Karpas-422 (cell line): ENCODE data around the gene MCIDAS. TPM values are rescaled to one million over a fixed set of nuclear protein-coding genes. Genes with fewer than 3 reads are reported as not detected.
A peak's percentile ranks its signal among the peaks of the same experiment; 100 is the strongest.

Experiments
- DNase-seq: peaks from one replicate; pipeline ENCODE4 v3.0.0-alpha.2; 2015
- H2AFZ ChIP-seq: fragments of 200-600 bp; sonication (generic); 2 replicates; pipeline ENCODE4 v1.6.1; 2014; ENCODE audit warnings: antibody characterized with exemption, low read length, mixed read lengths
- H3K27ac ChIP-seq: fragments of 200-600 bp; sonication (generic); 2 replicates; pipeline ENCODE4 v1.5.1; 2014; ENCODE audit warnings: mild to moderate bottlenecking, low read length, moderate library complexity
- H3K27me3 ChIP-seq: fragments of 200-600 bp; sonication (generic); 2 replicates; pipeline ENCODE4 v1.6.1; 2014; ENCODE audit warnings: low read length, mixed read lengths
- H3K36me3 ChIP-seq: fragments of 200-600 bp; sonication (generic); 2 replicates; pipeline ENCODE4 v1.6.1; 2014; ENCODE audit warnings: low read length, mixed read lengths; ENCODE audit not compliant: insufficient read depth
- H3K4me1 ChIP-seq: fragments of 200-600 bp; sonication (generic); 2 replicates; pipeline ENCODE4 v1.6.1; 2014; ENCODE audit warnings: mild to moderate bottlenecking, low read length, mixed read lengths
- H3K4me2 ChIP-seq: fragments of 200-600 bp; sonication (generic); 2 replicates; pipeline ENCODE4 v1.6.1; 2014; ENCODE audit warnings: low read length, low read depth, mild to moderate bottlenecking; ENCODE audit not compliant: poor library complexity, severe bottlenecking
- H3K4me3 ChIP-seq: fragments of 200-600 bp; sonication (generic); 2 replicates; pipeline ENCODE4 v1.5.1; 2014; ENCODE audit warnings: mild to moderate bottlenecking, antibody characterized with exemption, low read length, mixed read lengths
- H3K79me2 ChIP-seq: fragments of 200-600 bp; sonication (generic); 2 replicates; pipeline ENCODE4 v1.6.1; 2014; ENCODE audit warnings: mild to moderate bottlenecking, low read length, mixed read lengths
- H3K9ac ChIP-seq: fragments of 200-600 bp; sonication (generic); 2 replicates; pipeline ENCODE4 v1.6.0; 2014; ENCODE audit warnings: low read length
- H3K9me2 ChIP-seq: fragments of 200-600 bp; sonication (generic), shearing (Covaris generic); replicated peaks from 2 replicates; pipeline ENCODE4 v1.6.0; 2014; ENCODE audit warnings: mild to moderate bottlenecking, low read length, moderate library complexity; ENCODE audit not compliant: insufficient read depth
- H3K9me3 ChIP-seq: fragments of 300-700, 200-600 bp; sonication (generic); 2 replicates; pipeline ENCODE4 v1.6.1; 2014; ENCODE audit warnings: low read length, mixed read lengths
- H4K20me1 ChIP-seq: fragments of 200-600 bp; sonication (generic); 2 replicates; pipeline ENCODE4 v1.6.1; 2014; ENCODE audit warnings: mild to moderate bottlenecking, antibody characterized with exemption, low read length, low read depth; ENCODE audit not compliant: insufficient read depth
- total RNA-seq: library from RNA; depleted of rRNA; stranded (reverse); fragments of >200 nt; shearing (Covaris generic); gene quantifications from 2 replicates; pipeline ENCODE4 v1.2.3, GENCODE V29; 2014; ENCODE audit warnings: low replicate concordance

Gene MCIDAS
- total RNA-seq, 1 experiment from 2014 or later = 0.37 TPM

GRCh38 chr5:55226027-55226933 lies 835 bp downstream of the MCIDAS start:
- no peaks in the 10 kb centered on the region for H3K9me3 ChIP-seq
- peak overlapping the region; percentile 71 for H3K9ac ChIP-seq
- H3K4me1 ChIP-seq = peaks cover 27% of the 10 kb centered on the region
- no peaks in the 10 kb centered on the region for H3K36me3 ChIP-seq
- H3K4me3 ChIP-seq = peak overlapping the region; percentile 75
- no peaks in the 10 kb centered on the region for H3K79me2 ChIP-seq
- H3K4me2 ChIP-seq = peak overlapping the region; percentile 93
- DNase-seq = peak; percentile 95
- peak overlapping the region; percentile 99 for H2AFZ ChIP-seq
- H4K20me1 ChIP-seq = no peaks in the 10 kb centered on the region
- H3K27me3 ChIP-seq = no peaks in the 10 kb centered on the region
- H3K9me2 ChIP-seq = no peaks in the 10 kb centered on the region
- no peak overlapping the region for H3K27ac ChIP-seq

- H3K9ac ChIP-seq = no peak overlapping the region
- no peak overlapping the region for H3K27ac ChIP-seq
- no peaks in the 10 kb centered on the region for H3K79me2 ChIP-seq
- no peak for DNase-seq
- no peaks in the 10 kb centered on the region for H3K9me3 ChIP-seq
- H3K4me1 ChIP-seq = peaks cover 20% of the 10 kb centered on the region
- H2AFZ ChIP-seq = no peak overlapping the region
- no peaks in the 10 kb centered on the region for H3K9me2 ChIP-seq
- no peaks in the 10 kb centered on the region for H4K20me1 ChIP-seq
- H3K4me2 ChIP-seq = no peak overlapping the region
- H3K27me3 ChIP-seq = no peaks in the 10 kb centered on the region
- H3K36me3 ChIP-seq = no peaks in the 10 kb centered on the region
- no peak overlapping the region for H3K4me3 ChIP-seq
Observed at GRCh38 chr5:55225346-55225745, 1.8 kb downstream of the MCIDAS start.

- Histone ChIP-seq H3K9ac (no peak overlapping the region), H4K20me1 (no peaks in the 10 kb centered on the region), H3K4me2 (no peak overlapping the region)
Observed at GRCh38 chr5:55223812-55224240, 3.3 kb downstream of the MCIDAS start.

GRCh38 chr5:55222985-55223811 lies 3.9 kb downstream of the MCIDAS start:
- Histone ChIP-seq H3K9me3 (no peaks in the 10 kb centered on the region), H3K4me3 (no peak overlapping the region), H3K79me2 (no peaks in the 10 kb centered on the region), H3K36me3 (no peaks in the 10 kb centered on the region), H3K9me2 (no peaks in the 10 kb centered on the region), H3K4me1 (peaks cover 35% of the 10 kb centered on the region), H3K4me2 (no peak overlapping the region), H2AFZ (no peak overlapping the region), H3K9ac (no peak overlapping the region), H3K27ac (no peak overlapping the region), H3K27me3 (no peaks in the 10 kb centered on the region), H4K20me1 (no peaks in the 10 kb centered on the region)
- no peak for DNase-seq

More at GRCh38 chr5:55223812-55224240, 3.3 kb downstream of the MCIDAS start:
- Histone ChIP-seq H3K36me3 (no peaks in the 10 kb centered on the region), H3K4me3 (no peak overlapping the region), H3K9me3 (no peaks in the 10 kb centered on the region), H3K9me2 (no peaks in the 10 kb centered on the region), H3K27ac (no peak overlapping the region), H2AFZ (no peak overlapping the region), H3K79me2 (no peaks in the 10 kb centered on the region), H3K27me3 (no peaks in the 10 kb centered on the region), H3K4me1 (peaks cover 31% of the 10 kb centered on the region)
- DNase-seq = no peak

DNA sequence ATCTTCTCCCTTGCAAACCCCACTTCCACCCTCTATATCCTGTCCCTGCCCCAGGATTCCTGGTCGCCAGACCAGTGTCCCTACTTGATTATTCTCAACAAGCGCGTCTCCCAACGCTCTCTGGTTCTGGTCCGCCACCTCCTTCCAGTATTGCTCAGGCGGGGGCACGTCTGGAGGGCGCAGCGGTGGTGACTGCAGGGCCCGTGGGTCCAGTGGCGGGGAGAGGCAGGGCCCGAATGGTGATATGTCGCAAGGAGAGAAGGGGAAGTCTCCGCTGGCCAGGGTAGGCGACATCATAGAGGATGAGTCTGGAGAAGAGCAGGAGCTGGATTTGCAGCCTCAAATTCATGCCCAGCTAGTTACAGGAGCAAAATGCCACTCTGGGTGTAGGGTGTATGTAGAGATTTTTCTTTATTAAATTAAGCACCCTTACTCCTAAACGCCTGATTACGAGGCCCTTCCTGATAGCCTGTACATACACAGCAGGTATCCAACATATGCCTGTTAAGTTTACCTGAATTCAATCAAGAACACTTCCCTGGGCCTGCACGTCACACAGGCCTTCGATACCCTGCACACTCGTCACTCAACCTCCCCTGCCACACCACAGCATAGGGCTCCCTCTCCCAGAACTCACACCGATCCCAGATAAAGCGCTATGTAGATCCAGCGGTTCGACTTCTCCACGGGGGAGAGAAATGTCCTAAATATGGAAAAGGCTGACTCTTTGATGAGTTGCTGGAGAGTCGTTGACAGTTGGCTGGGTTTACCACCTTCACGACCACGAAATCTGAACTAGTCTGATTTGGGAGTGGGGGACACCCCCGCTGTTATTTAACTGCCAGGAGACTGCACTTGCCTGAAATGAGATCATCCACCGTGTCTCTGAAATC lies 4.8 kb downstream of the MCIDAS start:
- no peak overlapping the region for H2AFZ ChIP-seq
- no peaks in the 10 kb centered on the region for H3K27me3 ChIP-seq
- no peaks in the 10 kb centered on the region for H3K9me2 ChIP-seq
- H3K36me3 ChIP-seq = no peaks in the 10 kb centered on the region
- no peaks in the 10 kb centered on the region for H3K79me2 ChIP-seq
- no peak for DNase-seq
- H3K9me3 ChIP-seq = no peaks in the 10 kb centered on the region
- H3K9ac ChIP-seq = no peak overlapping the region
- H3K4me1 ChIP-seq = peaks cover 29% of the 10 kb centered on the region
- H3K4me3 ChIP-seq = no peak overlapping the region
- H3K4me2 ChIP-seq = no peak overlapping the region
- no peak overlapping the region for H3K27ac ChIP-seq
- no peaks in the 10 kb centered on the region for H4K20me1 ChIP-seq

GRCh38 chr5:55220433-55221185 lies 6.5 kb downstream of the MCIDAS start:
- DNase-seq = no peak
- Histone ChIP-seq H2AFZ (no peak overlapping the region), H3K9me2 (no peaks in the 10 kb centered on the region), H3K9me3 (no peaks in the 10 kb centered on the region), H4K20me1 (no peaks in the 10 kb centered on the region), H3K36me3 (no peaks in the 10 kb centered on the region), H3K4me1 (peaks cover 15% of the 10 kb centered on the region), H3K9ac (no peak overlapping the region), H3K79me2 (no peaks in the 10 kb centered on the region), H3K27me3 (no peaks in the 10 kb centered on the region), H3K4me3 (no peak overlapping the region), H3K27ac (no peak overlapping the region), H3K4me2 (no peak overlapping the region)

DNA sequence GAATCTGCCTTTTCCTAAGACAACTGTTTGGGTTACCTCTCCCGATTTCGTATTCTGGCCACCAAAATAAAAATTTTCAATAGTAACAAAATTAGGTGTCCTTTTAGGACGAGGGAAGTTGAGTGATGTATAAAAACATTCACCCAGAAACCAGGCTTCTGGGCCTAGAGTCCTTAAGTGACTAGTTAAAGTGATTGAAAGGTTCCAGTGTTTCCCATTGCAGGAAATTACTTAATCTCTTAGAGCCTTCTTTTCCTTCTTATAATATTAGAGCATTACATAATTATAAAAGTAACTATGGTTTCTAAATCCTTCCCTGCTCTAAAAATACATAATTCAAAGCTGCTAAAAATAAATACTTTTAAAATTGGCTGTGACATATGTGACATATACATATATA lies 7.3 kb downstream of the MCIDAS start:
- Histone ChIP-seq H3K4me3 (no peak overlapping the region), H3K36me3 (no peaks in the 10 kb centered on the region), H3K4me1 (peaks cover 15% of the 10 kb centered on the region), H3K27ac (no peak overlapping the region), H3K27me3 (no peaks in the 10 kb centered on the region), H3K9ac (no peak overlapping the region), H3K9me2 (no peaks in the 10 kb centered on the region), H4K20me1 (no peaks in the 10 kb centered on the region), H3K4me2 (peak overlapping the region; percentile 5), H3K9me3 (no peaks in the 10 kb centered on the region), H2AFZ (no peak overlapping the region), H3K79me2 (no peaks in the 10 kb centered on the region)
- DNase-seq = no peak
